ENCODE measurements around the gene MED12L. TPM values are rescaled to one million over a fixed set of nuclear protein-coding genes. Genes with fewer than 3 reads are reported as not detected.

The MED12L gene
- total RNA-seq, 4 donors from 2014 or later: 0.08 to 1.5 (median 0.19) TPM

- Histone ChIP-seq H3K4me3 (peak overlapping the region in 3 of 4 donors; percentile 24 to 51 (median 32)), H3K36me3 (no peaks in the 10 kb centered on the region), H3K4me1 (no peaks in the 10 kb centered on the region), H3K27ac (peak overlapping the region in 3 of 4 donors; percentile 64 to 75 (median 71)), H3K27me3 (no peaks in the 10 kb centered on the region), H3K9me3 (no peaks in the 10 kb centered on the region)
- no peak for DNase-seq
- 60 to 78% methylated on average over 6 of the region's 6 CpGs for WGBS, 2 donors
- TF ChIP-seq CTCF (IDR thresholded peaks at IDR 0.05): no peak
- no peak for TF ChIP-seq POLR2A (IDR thresholded peaks at IDR 0.05)
- intact Hi-C loops (cut with DNase I): no loop called here
These were observed 191.2 kb downstream of the MED12L start for GRCh38 chr3:151276687-151277042.

GRCh38 chr3:151278230-151278629 lies 192.8 kb downstream of the MED12L start, which contains the start of gene P2RY14:
Gene P2RY14 (minus strand): TSS chr3:151278542. CDS start chr3:151214316, 64,226 bp downstream.
- intact Hi-C loops (cut with DNase I): no loop called here
- Histone ChIP-seq H3K4me1 (peaks cover 0 to 2% (median 1%) of the 10 kb centered on the region in 3 donors), H3K9me3 (no peaks in the 10 kb centered on the region), H3K4me3 (peak within 1 kb of the TSS in 3 of 4 donors; percentile 24 to 51 (median 32)), H3K27me3 (no peaks in the 10 kb centered on the region), H3K36me3 (no peaks in the 10 kb centered on the region), H3K27ac (peak within 1 kb of the TSS in 3 of 4 donors; percentile 64 to 71 (median 64))
- no peak for DNase-seq
- no peak for TF ChIP-seq CTCF (IDR thresholded peaks at IDR 0.05)
- TF ChIP-seq POLR2A (IDR thresholded peaks at IDR 0.05): no peak
- WGBS, 2 donors: 39 to 60% methylated on average over 4 of the region's 4 CpGs

- H3K27ac ChIP-seq: peak overlapping the region in 3 of 4 donors; percentile 19 to 71 (median 64)
- H3K27me3 ChIP-seq: no peaks in the 10 kb centered on the region
- intact Hi-C loops (cut with DNase I): loop anchor here (5.0 kb wide), 2 partner anchors 54 to 114 kb away; no protein-coding TSS in a partner anchor
- WGBS, 2 donors: 73 to 76% methylated on average over 9 of the region's 9 CpGs
- TF ChIP-seq CTCF (IDR thresholded peaks at IDR 0.05) (no peak), POLR2A (IDR thresholded peaks at IDR 0.05) (no peak)
- H3K9me3 ChIP-seq: no peaks in the 10 kb centered on the region
- no peak overlapping the region for H3K4me3 ChIP-seq
- DNase-seq: no peak
- H3K36me3 ChIP-seq: no peaks in the 10 kb centered on the region
- H3K4me1 ChIP-seq: peaks cover 0 to 20% (median 9%) of the 10 kb centered on the region in 3 donors
These were observed 196.3 kb downstream of the MED12L start for GRCh38 chr3:151281671-151282324.

GRCh38 chr3:151282921-151283320 lies 197.5 kb downstream of the MED12L start:
- Histone ChIP-seq H3K27ac (peak overlapping the region in 2 of 4 donors; percentile 64 to 71), H3K4me3 (no peak overlapping the region)
- 0 to 3% methylated on average over 1 of the region's 1 CpG for WGBS, 2 donors

More at GRCh38 chr3:151282921-151283320, 197.5 kb downstream of the MED12L start:
- no peaks in the 10 kb centered on the region for H3K27me3 ChIP-seq
- H3K9me3 ChIP-seq: no peaks in the 10 kb centered on the region
- intact Hi-C loops (cut with DNase I): loop anchor here (5.0 kb wide), 2 partner anchors 56 to 116 kb away; no protein-coding TSS in a partner anchor
- TF ChIP-seq CTCF (IDR thresholded peaks at IDR 0.05): peak; percentile 49 to 76 (median 66)
- no peak for TF ChIP-seq POLR2A (IDR thresholded peaks at IDR 0.05)
- no peak for DNase-seq
- H3K36me3 ChIP-seq: no peaks in the 10 kb centered on the region
- H3K4me1 ChIP-seq: peaks cover 0 to 20% (median 9%) of the 10 kb centered on the region in 3 donors

Measured in esophagus squamous epithelium (tissue), 5 donors.